OCI-LY7 (cell line): ENCODE data around the gene PTCH2. TPM values are rescaled to one million over a fixed set of nuclear protein-coding genes. Genes with fewer than 3 reads are reported as not detected.

Experiments
- BruUV-seq: library from RNA; stranded (reverse); fragments of 400-500 nt; replicated peaks from 2 replicates; lab custom pipeline; 2021; lab: Mats Ljungman, UMichigan
- CTCF ChIA-PET: fragments of 300-600 bp; sonication (Branson Sonifier 250); formaldehyde crosslinking; loops from one replicate; lab custom pipeline; 2022; ENCODE audit warnings: antibody characterized with exemption; ENCODE audit not compliant: unreplicated experiment; lab: Charles Lee
- POLR2A ChIA-PET: fragments of 300-600 bp; sonication (Branson Sonifier 250); formaldehyde crosslinking; loops from one replicate; lab custom pipeline; 2022; ENCODE audit warnings: antibody characterized with exemption; lab: Charles Lee
- DNase-seq: peaks from one replicate; pipeline ENCODE4 v3.0.0-alpha.2; 2015; ENCODE audit warnings: low spot score
- H2AFZ ChIP-seq: fragments of 200-600 bp; sonication (generic), shearing (Covaris generic); 2 replicates; pipeline ENCODE4 v1.6.1; 2014; ENCODE audit warnings: mild to moderate bottlenecking, antibody characterized with exemption, low read length, moderate library complexity
- H3K27ac ChIP-seq: fragments of 200-600 bp; sonication (generic); 2 replicates; pipeline ENCODE4 v1.5.1; 2014; ENCODE audit warnings: mixed run types, low read depth, mild to moderate bottlenecking, moderate library complexity, low read length, inconsistent platforms; ENCODE audit not compliant: poor library complexity, severe bottlenecking
- H3K36me3 ChIP-seq: fragments of 200-600 bp; sonication (generic); 2 replicates; pipeline ENCODE4 v1.6.1; 2014; ENCODE audit warnings: mild to moderate bottlenecking, antibody characterized with exemption, low read length, moderate library complexity, mixed read lengths; ENCODE audit not compliant: insufficient read depth
- H3K4me1 ChIP-seq: fragments of 200-600 bp; sonication (generic); 2 replicates; pipeline ENCODE4 v1.5.1; 2014; ENCODE audit warnings: mild to moderate bottlenecking, low read length; ENCODE audit not compliant: insufficient read depth, poor library complexity, severe bottlenecking
- H3K4me2 ChIP-seq: fragments of 200-600 bp; sonication (generic); 2 replicates; pipeline ENCODE4 v1.6.1; 2014; ENCODE audit warnings: mild to moderate bottlenecking, low read length
- H3K4me3 ChIP-seq: fragments of 200-600 bp; sonication (generic); 2 replicates; pipeline ENCODE4 v1.5.1; 2014; ENCODE audit warnings: mild to moderate bottlenecking, low read depth, low read length; ENCODE audit not compliant: poor library complexity, severe bottlenecking
- H3K79me2 ChIP-seq: fragments of 200-600 bp; sonication (generic); 2 replicates; pipeline ENCODE4 v1.6.1; 2016; ENCODE audit warnings: low read depth, mild to moderate bottlenecking, low read length, moderate library complexity, mixed read lengths; ENCODE audit not compliant: insufficient read depth
- H3K9me2 ChIP-seq: fragments of 200-600 bp; sonication (generic); 2 replicates; pipeline ENCODE4 v1.6.1; 2016; ENCODE audit warnings: mild to moderate bottlenecking, low read length, mixed read lengths; ENCODE audit not compliant: insufficient read depth
- H3K9me3 ChIP-seq: fragments of 200-600 bp; sonication (generic); 2 replicates; pipeline ENCODE4 v1.6.1; 2014; ENCODE audit warnings: mild to moderate bottlenecking, mixed run types, low read length, mixed read lengths
- H4K20me1 ChIP-seq: fragments of 200-600 bp; sonication (generic); 2 replicates; pipeline ENCODE4 v1.6.1; 2014; ENCODE audit warnings: mild to moderate bottlenecking, antibody characterized with exemption, low read length, moderate library complexity, mixed read lengths; ENCODE audit not compliant: insufficient read depth
- CTCF ChIP-seq: fragments of 200-600 bp; sonication (generic); conservative IDR thresholded peaks from 2 replicates; pipeline ENCODE4 v1.5.1; 2014; ENCODE audit warnings: mild to moderate bottlenecking, antibody characterized with exemption, low read length, moderate library complexity, mixed read lengths
- EZH2phosphoT487 ChIP-seq: fragments of 200-600 bp; sonication (generic); IDR thresholded peaks from 2 replicates; pipeline ENCODE4 v1.6.1; 2018; ENCODE audit warnings: low read depth, borderline replicate concordance, mild to moderate bottlenecking, mixed run types, antibody characterized with exemption, low read length, moderate library complexity, mixed read lengths
- intact Hi-C: fragments of 100-400 bp; cut with micrococcal nuclease; formaldehyde crosslinking; loops from one replicate; pipeline ENCODE4 v1.10.0; 2022; ENCODE audit not compliant: unreplicated experiment
- total RNA-seq, 2 experiments: library from RNA; depleted of rRNA in 1 of 2; stranded (reverse); fragments of >200 nt in 1 of 2; shearing (Covaris generic) in 1 of 2; gene quantifications; 2 replicates each; pipeline ENCODE4 v1.2.3, GENCODE V29; 2014 to 2022

The PTCH2 gene
- total RNA-seq, 2 experiments from 2014 or later, result 0.60 to 1.0 TPM

GRCh38 chr1:44786841-44787426 lies 56.1 kb downstream of the PTCH2 start:
- Histone ChIP-seq H3K4me3 (no peak overlapping the region), H3K4me1 (peaks cover 35% of the 10 kb centered on the region), H3K79me2 (no peaks in the 10 kb centered on the region), H3K27ac (no peak overlapping the region), H3K9me2 (no peaks in the 10 kb centered on the region), H3K9me3 (no peaks in the 10 kb centered on the region), H3K4me2 (peak overlapping the region; percentile 66; the same call in 1 of the 2 replicates), H4K20me1 (no peaks in the 10 kb centered on the region), H2AFZ (peak overlapping the region; percentile 93; the same call in 1 of the 2 replicates), H3K36me3 (peaks cover 7% of the 10 kb centered on the region)
- POLR2A ChIA-PET, result interaction anchor here (0.5 to 4.4 kb wide), 7 partner anchors 16 to 201 kb away, joined by 3 to 20 read pairs (median 4); partner anchors contain the start of gene RNU5D-1
- no peak for DNase-seq
- intact Hi-C loops, result no loop called here
- BruUV-seq, result no TSS peak
- CTCF ChIA-PET, result no interaction called here
- TF ChIP-seq CTCF, result no peak
- no peak for TF ChIP-seq EZH2phosphoT487

DNA sequence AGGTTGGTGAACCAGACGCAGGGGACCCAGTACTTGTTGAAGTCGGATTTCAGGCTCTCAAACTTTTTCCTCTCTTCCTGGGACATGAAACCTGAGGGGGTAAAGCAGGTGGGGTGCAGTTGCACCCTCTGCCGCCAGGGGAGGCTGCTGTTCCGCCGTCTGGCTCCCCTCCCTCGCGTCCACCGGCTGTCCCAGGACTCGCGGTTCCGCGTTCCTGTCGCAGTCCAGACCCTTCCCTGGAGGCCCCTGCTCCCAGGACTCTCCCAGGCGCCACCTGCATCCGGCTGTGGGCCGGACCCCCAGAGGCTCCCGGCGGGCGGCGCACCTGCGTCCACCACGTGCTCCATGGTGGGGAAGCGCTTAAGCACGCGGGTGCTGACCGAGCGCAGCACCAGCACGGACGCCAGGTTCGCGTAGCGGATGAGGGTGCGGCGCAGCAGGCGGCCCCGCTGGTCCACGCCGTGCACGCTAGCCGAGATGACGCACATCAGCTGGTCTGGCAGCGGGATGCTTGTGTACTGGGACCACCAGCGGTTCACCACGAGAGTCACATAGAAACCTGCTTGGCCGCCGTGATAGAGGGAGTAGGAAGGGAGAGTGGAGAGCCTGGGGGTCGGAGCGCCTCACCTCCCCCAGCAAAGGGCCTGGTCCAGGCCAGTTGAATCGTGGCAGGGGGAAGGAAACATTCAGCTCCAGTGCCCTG lies 56.8 kb downstream of the PTCH2 start:
- Histone ChIP-seq H3K4me3 (peak overlapping the region; percentile 56), H3K4me1 (peaks cover 35% of the 10 kb centered on the region), H3K79me2 (no peaks in the 10 kb centered on the region), H3K4me2 (peak overlapping the region; percentile 66), H3K9me2 (no peaks in the 10 kb centered on the region), H3K9me3 (no peaks in the 10 kb centered on the region), H2AFZ (peak overlapping the region; percentile 93), H3K36me3 (peaks cover 13% of the 10 kb centered on the region), H3K27ac (no peak overlapping the region), H4K20me1 (no peaks in the 10 kb centered on the region)
- TF ChIP-seq CTCF (peak; percentile 97), EZH2phosphoT487 (no peak)
- peak; percentile 78 for DNase-seq
- intact Hi-C loops, result no loop called here
- BruUV-seq, result no TSS peak
- POLR2A ChIA-PET, result interaction anchor here (0.8 to 4.4 kb wide), 4 partner anchors 23 to 91 kb away, joined by 3 to 20 read pairs (median 4); partner anchors contain the start of gene RNU5D-1
- CTCF ChIA-PET, result no interaction called here
